ENCODE measurements around the gene TMEM219.

TMEM219 gene

DNA sequence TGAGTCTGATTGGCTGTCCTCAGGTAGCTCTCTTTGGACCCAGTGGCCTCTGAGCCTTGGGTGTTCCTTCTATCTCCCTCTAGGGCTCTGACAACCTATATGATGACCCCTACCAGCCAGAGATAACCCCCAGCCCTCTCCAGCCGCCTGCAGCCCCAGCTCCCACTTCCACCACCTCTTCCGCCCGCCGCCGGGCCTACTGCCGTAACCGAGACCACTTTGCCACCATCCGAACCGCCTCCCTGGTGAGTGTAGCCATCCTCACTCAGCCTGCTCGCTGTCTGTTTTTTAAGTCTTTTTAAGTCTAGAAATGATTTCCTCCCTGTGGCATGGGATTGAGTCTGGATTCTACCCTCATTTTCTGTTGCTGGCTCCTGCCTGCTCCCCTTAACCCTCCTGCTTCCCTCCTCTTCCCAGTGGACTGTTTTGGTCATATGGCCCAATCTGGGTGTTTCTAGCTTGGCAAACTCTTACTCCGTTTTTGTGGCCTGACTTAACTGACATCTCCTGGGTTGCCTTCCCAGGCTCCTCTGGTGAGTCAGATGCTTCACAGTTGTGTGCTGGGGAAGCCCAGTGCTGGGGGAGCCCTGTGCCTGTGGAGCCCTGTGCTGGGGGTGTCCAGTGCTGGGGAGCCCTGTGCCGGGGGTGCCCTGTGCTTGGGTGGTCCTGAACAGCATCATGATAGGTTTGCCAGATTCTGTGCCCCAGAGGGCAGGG is 21.7 kb downstream of the TMEM219 start:
- DNase-seq: no peak

DNA sequence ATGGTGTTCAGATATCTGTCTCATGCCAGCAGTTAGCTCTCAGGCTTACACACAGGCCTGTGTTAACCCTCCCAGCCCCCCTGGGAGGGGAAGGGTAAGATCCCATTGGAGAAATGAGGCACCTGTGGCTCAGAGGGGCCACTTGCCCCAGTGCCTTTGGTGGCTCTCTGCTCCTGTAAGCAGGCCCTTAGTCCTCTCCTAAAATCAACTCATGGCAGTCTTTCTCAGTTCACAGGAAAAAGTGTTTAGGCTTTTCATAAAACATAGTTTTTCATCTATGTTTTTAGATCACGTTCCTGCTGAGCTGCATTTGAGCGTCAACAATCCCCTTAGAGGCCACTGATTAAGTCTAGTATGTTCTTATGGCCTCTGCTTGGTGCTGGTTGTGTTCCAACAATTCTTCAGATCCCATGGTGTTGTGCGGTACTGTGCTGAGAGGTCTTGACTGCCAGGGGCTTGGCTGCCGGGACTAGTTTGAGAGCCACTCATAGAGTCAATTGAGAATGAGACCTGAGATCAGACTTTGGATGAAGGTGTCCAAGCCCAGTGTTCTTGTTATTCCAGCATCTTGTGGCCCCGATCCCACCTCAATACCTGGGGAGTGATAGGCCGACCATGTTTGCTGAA is 22.4 kb downstream of the TMEM219 start:
- no peak for DNase-seq

DNA sequence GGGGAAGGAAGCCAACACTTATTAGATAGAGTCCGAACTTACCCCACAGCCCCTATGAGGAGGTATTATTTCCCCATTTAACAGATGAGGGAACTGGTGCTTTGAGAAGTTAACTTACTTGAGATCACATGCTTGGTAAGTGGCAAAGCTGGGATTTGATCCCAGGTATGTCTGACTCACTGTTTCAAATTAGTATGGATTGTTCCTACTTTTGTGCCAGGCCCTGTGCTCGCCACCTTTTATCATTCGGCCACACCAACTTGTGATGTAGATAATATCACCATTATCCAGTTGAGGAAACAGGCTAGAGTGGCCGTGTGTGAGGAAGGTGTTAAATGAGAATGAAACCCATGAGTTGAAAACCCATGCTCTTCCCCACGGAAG is 22.9 kb downstream of the TMEM219 start:
- no peak for DNase-seq

DNA sequence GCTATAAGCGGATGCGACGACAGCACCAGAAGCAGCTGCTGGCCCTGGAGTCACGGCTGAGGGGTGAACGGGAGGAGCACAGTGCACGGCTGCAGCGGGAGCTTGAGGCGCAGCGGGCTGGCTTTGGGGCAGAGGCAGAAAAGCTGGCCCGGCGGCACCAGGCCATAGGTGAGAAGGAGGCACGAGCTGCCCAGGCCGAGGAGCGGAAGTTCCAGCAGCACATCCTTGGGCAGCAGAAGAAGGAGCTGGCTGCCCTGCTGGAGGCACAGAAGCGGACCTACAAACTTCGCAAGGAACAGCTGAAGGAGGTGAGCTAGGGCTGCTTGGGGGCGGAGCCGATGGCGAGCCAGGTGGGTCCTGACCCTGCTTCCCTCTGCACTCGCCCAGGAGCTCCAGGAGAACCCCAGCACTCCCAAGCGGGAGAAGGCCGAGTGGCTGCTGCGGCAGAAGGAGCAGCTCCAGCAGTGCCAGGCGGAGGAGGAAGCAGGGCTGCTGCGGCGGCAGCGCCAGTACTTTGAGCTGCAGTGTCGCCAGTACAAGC is 23.5 kb downstream of the TMEM219 start:
- no peak for DNase-seq

DNA sequence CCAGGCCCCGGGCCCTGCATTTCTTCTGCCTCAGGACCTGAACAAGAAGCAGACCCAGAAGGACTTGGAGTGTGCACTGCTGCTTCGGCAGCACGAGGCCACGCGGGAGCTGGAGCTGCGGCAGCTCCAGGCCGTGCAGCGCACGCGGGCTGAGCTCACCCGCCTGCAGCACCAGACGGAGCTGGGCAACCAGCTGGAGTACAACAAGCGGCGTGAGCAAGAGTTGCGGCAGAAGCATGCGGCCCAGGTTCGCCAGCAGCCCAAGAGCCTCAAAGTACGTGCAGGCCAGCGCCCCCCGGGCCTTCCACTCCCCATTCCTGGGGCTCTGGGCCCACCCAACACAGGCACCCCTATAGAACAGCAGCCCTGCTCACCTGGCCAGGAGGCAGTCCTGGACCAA is 24.4 kb downstream of the TMEM219 start:
- DNase-seq: no peak

DNA sequence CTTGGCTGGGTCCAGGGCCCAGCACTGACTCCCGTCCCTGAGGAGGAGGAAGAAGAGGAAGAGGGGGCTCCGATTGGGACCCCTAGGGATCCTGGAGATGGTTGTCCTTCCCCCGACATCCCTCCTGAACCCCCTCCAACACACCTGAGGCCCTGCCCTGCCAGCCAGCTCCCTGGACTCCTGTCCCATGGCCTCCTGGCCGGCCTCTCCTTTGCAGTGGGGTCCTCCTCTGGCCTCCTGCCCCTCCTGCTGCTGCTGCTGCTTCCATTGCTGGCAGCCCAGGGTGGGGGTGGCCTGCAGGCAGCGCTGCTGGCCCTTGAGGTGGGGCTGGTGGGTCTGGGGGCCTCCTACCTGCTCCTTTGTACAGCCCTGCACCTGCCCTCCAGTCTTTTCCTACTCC is 25.1 kb downstream of the TMEM219 start:
- no peak for DNase-seq

DNA sequence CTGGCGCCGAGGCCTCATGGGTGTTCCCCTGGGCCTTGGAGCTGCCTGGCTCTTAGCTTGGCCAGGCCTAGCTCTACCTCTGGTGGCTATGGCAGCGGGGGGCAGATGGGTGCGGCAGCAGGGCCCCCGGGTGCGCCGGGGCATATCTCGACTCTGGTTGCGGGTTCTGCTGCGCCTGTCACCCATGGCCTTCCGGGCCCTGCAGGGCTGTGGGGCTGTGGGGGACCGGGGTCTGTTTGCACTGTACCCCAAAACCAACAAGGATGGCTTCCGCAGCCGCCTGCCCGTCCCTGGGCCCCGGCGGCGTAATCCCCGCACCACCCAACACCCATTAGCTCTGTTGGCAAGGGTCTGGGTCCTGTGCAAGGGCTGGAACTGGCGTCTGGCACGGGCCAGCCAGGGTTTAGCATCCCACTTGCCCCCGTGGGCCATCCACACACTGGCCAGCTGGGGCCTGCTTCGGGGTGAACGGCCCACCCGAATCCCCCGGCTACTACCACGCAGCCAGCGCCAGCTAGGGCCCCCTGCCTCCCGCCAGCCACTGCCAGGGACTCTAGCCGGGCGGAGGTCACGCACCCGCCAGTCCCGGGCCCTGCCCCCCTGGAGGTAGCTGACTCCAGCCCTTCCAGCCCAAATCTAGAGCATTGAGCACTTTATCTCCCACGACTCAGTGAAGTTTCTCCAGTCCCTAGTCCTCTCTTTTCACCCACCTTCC is 25.6 kb downstream of the TMEM219 start:
- no peak for DNase-seq

DNA sequence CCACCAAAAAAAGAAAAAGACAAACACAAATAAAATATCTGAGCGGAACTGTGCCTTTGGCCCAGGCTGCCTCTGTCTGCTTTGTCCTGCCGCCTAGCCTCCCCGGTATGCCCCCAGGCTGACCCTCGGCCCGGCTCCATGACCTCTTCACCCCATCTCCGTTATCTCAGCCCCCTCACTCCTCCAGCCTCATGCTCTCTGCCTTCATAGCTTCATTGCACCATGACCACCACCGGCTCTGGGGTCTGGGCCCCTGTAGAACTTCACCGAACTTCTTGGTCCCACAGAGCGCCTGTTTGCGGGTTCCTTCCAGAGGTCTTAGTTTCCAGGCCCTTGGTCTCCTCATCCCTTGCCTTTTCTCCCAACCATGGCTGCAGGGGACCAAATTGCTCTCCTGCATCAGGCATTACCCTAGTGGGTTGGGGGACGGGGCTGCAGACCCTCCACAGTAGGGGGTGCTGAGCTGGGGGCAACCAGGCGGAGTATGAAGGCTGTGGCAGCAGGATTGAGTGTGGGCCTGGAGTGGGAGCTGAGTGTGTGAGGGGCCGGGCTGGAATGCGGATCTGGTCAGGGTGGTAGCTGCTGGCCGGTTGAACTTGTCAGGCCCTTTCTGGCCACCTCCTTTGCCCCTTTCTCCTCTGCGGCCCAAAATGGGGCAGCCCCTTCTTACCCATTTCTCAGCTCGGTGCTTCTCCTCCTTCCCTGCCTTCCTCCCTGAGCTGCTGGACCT is 26.6 kb downstream of the TMEM219 start:
- no peak for DNase-seq

DNA sequence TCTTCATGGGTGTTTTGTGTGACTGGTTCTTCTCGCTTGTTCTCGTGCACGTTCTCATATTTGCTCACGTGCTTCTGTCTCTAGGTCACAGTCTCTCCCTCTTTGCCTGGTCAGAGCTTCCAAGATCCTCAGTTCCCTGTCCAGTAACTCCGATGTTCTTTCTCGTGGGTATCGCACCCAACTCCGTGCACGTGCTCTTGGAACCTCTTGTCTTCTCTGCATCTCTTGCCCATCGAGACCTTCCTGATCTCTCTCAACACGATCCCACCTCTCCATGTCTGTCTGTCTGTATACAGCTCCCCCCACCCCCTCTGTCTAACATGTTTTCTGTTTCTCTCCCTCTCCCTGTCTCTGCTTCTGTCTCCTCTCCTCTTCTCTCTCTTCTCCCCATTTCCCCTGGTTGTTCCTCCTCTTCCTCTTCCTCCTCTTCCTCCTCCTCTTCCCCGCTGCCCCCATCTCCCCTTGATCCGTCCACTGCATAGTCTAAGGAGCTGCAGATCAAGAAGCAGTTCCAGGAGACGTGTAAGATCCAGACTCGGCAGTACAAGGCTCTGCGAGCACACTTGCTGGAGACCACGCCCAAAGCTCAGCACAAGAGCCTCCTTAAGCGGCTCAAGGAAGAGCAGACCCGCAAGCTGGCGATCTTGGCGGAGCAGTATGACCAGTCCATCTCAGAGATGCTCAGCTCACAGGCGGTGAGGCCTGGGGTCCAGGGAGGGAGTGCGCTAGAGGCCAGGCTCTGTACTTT is 27.4 kb downstream of the TMEM219 start:
- no peak for DNase-seq

DNA sequence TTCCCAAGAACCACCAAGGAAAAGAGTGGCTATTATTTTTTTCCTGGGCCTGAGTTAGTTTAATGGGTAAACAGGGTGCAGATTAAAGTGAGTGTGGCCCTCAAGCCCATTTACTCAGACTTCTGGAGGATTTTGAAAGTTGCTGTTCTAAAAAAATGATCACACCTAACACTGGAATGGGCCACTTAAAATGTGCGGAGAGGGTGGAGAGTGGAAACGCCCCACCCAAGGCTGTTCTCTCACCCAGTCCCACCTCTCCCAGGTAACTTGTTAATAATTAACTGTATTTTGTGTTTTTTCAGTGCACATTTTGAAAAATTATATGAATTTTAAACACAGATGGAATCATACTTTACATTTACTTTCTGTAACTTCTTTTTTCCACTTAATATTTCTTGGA is 28.2 kb downstream of the TMEM219 start:
- DNase-seq: no peak

DNA sequence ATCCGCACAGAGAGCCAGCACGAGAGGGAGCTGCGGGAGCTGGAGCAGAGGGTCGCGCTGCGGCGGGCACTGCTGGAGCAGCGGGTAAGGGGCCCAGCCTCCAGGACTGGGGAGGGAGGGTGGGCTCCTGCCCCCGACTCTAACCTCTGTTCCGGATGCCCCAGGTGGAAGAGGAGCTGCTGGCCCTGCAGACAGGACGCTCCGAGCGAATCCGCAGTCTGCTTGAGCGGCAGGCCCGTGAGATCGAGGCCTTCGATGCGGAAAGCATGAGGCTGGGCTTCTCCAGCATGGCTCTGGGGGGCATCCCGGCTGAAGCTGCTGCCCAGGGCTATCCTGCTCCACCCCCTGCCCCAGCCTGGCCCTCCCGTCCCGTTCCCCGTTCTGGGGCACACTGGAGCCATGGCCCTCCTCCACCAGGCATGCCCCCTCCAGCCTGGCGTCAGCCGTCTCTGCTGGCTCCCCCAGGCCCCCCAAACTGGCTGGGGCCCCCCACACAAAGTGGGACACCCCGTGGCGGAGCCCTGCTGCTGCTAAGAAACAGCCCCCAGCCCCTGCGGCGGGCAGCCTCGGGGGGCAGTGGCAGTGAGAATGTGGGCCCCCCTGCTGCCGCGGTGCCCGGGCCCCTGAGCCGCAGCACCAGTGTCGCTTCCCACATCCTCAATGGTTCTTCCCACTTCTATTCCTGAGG is 29.1 kb downstream of the TMEM219 start:
- DNase-seq: no peak

DNA sequence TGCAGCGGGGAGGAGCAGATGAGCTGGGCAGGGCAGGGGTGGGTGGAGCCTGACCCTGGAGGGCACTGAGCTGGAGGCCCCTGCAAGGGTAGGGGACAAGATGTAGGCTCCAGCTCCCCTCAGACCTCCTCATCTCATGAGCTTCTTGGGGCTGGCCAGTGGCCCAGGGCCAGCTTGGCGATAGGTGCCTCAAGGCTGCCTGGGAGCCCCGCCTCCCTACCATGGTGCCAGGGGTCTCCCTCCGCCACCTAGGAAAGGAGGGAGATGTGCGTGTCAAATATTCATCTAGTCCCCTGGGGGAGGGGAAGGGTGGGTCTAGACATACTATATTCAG is 29.7 kb downstream of the TMEM219 start:
- DNase-seq: no peak

DNA sequence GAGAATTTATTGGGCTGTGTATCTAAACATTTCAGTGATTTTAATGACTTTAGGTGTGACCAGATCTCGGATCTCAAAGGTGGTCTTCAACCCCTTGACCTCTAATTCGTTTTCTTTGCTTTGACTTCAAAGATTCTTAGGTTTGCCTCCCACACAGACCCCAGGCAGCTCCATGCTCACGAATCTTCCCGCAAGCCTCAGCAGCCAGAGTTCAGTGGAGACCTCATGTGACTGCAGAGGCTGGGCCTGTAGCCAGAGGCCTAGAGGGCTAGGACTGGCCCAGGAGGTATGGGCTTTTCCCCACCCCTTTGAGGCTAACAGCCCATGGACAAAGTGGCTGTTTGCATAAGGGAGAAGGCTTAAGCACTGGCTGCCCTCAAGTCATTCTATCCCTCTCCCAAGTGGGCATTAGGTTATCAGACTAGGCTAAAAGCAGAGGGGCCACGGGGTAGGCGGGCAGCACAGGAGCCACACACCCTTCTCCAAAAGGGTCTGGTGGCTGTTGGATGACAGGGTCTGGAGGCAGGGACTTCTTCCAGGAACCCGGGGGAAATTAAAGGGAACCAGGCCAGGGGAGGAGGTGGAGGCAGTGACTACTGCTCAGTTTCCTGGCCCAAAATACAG is 30.6 kb downstream of the TMEM219 start:
- DNase-seq: no peak

DNA sequence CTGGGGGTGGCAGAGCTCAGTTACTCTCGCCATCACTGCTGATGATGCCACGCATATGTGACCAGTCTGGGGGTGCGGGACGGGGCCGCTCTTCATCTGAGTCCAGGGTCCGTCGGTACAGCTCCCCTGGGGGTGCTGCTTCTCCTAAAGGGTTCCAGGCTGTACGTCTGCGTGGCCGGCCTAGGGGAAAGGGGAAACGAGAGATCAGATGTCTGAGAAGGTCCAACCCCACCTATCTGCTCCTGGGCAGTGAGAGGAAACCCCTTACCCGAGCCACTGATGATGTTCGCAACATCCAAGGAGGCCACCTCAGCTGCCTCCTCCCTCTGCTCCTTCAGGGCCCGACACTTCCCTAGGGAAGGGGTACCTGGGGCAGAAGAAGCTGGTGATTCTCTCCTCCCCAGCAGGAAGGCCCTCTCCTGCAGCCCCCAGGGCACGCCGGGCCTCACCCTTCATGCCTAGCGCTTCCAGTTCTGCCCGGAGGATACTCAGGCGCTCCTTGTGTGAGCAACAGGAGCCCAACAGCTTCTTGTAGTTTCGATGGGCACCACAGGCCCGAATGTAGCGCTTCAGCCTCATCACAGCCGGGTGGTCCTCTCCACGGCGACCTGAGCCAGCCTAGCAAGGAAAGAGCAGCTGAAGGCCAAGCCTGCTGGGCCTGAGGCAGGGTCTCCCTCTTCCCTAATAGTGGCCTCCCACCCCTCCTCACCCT is 31.5 kb downstream of the TMEM219 start:
- DNase-seq: no peak

DNA sequence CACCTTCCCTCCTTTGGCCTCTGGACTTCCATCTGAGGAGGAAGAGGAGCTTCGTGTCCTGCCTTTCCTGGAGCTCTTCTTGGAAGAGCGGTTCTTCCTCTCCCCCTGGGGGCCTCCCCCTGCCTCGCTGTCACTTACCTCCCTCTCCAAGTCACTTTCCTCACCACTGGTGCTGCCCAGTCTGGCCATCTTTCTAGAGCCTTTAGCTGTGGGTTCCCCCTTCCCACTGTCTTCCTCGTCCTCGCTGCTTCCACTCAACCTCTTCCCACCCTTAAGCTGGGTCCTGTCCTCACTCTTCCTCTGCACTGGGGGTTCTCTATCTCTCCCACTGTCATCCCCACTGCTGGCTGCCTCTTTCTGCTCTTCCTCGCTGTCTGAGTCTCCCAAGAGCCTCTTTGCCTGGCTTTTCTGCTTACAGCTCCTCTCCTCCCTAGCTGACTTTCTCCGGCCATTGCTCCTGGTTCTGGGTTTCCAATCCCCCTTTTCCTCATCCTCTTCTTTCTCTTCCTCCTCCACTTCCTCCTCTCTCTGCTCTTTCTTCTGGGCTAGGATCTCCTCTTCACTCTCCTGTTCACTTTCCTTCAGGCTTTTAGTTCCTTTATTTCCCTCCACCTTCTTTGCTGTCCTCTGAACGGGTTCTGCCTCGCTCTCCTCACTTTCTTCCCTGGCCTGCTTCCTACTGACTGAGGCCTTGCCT is 32.2 kb downstream of the TMEM219 start:
- DNase-seq: no peak

DNA sequence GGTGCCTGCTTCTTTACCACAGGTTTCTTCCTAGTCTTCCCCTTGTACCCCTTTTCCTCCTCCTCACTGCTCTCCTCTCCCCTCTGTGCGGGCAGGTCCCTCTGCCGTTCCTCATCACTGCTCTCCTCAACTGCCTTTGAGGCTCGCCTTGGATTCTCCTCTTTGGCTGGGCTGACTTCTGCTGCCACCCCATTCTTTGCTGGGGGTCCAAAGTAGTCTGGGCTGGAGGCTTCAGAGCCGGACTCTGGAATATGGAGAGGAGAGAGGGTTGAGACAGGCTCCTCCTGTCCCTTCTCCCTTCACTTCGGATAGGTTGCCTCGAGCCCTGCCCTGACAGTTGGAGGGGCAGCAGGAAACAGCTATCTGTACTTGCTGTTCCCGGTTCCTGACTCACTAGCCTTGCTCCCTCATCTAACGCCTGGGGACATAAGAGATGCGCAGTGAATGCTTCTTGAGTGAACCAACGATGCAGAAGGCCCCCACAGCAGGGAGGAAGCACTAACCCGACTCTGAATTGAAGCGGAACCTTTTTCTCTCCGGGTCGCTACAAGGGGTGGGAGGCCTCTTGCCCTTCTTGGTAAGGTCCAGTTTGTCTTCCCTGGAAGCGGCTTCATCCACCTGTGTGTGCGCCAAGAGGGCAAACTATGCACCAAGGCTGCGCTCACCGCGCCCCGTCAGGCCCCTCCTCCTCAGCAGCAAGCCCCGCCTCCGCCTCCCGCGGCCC is 32.9 kb downstream of the TMEM219 start:
- no peak for DNase-seq

DNA sequence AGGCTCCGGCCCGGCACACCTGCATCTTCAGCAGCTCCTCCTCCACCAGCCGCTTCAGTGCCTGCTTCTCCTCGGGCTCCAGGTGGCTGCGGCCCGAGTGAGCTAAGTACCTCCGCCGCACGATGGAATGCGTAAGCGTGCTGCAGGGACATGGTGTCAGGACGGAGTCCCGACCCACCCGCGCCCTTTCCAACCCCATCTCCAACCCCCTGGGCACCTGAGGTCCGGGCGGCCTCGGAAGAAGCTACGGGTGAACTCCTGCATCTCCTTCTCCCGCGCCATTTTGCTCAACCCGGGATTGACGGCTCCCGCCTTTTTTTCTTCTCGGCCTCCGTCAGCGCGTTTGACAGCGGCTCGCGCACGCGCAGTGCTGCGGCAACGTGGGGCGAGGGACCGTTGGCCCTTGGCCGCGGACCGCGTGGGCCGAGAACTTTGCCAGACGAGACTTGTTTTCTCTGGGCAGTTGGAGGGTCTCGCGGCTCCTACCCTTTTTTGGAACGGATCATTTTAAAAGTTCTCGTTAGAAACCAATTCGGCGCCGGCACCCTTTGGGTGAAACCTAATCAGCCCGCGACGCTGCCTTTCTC is 33.5 kb downstream of the TMEM219 start, which contains the start of gene HIRIP3:
HIRIP3 (minus strand) TSS at position 294 of the 587 bp plus-strand sequence; CDS start at position 282, 12 bp downstream.
- peak; percentile 86 for DNase-seq

DNA sequence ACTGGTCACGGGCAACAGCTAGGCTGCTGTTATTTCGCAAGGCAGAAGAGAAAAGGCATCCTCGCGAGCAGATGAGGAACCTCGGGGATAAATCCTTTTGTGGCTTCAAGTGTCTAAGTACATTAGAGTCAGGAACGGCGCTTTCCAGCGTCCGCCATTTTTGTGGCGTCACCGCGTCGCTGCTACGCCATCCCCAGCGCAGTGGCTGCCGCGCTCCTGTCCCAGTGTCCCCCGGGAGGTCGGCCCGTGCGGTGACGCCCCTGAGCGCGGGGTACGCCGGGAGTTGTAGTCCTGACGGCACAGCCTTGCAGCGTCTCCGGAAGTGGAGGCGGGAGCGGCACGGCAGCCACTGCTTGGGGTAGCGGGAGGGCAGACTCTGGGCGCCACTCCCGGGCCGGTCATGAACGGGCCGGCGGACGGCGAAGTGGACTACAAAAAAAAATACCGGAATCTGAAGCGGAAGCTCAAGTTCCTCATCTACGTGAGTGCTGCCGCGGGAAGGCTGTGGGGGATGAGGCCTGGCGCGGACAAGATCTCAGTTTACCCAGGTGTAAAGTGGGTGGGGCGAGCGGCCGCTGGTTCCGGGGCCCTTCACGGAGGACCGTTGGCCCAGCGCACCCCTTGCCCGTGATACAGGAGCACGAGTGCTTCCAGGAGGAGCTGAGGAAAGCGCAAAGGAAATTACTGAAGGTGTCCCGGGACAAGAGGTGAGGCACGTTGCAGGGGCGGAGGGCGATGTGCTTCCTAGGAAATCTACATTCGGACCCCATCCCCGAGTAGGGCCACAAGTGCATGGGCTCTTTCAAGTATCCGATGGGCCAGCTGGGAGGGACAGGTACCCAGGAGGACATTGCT is 34.3 kb downstream of the TMEM219 start, which contains the start of gene INO80E:
INO80E (plus strand) TSS at position 331 of the 855 bp plus-strand sequence; CDS start at position 401, 70 bp downstream.
- peak; percentile 99 for DNase-seq

Data from activated T-cell treated with anti-CD3 and anti-CD28 coated beads, Interleukin-2, amount 50 U/mL, for 1 hour (primary cell).